ENCODE data around the gene ASPA. TPM values are rescaled to one million over a fixed set of nuclear protein-coding genes. Genes with fewer than 3 reads are reported as not detected.

ASPA gene
- total RNA-seq, 1 experiment from 2014 or later: 0.04 TPM

DNA sequence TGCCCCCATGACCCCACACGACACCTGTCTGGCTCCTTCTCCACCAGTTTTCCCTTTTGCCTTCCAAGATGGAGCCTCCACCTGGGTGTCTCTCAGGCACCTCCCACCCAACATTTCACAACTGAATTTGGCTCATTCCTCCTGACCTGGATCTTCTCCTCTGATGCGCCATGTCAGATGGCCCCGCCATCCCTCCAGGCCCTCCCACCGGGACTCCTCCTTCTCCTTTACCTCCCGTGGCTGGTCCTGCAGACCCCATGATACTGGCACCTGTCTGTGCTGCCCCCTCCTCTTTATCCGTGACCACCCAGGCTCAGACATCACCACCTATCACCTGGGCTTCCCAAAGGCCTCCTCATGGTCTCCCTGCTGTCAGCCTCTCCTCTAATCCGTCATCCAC lies 77.1 kb downstream of the ASPA start:
- POLR2A ChIA-PET: no interaction called here
- Mint-ChIP-seq H3K4me1 (no peaks in the 10 kb centered on the region), H3K27ac (no peak overlapping the region), H3K27me3 (ENCODE audit: low read depth) (no peaks in the 10 kb centered on the region), H3K9me3 (peaks cover 14% of the 10 kb centered on the region), H3K36me3 (no peaks in the 10 kb centered on the region), H3K4me3 (no peak overlapping the region)
- DNase-seq (ENCODE audit: low spot score) (no peak), ATAC-seq (no peak)
- CTCF ChIA-PET: no interaction called here
- TF ChIP-seq OVOL2 (CRISPR knock-in tag; IDR thresholded peaks at IDR 0.05; ENCODE audit: borderline replicate concordance) (no peak), CREB1 (CRISPR knock-in tag; IDR thresholded peaks at IDR 0.05) (no peak), USF1 (CRISPR knock-in tag; IDR thresholded peaks at IDR 0.05) (no peak), JAZF1 (CRISPR knock-in tag; IDR thresholded peaks at IDR 0.05) (no peak), CREM (CRISPR knock-in tag; IDR thresholded peaks at IDR 0.05) (no peak), GRHL2 (CRISPR knock-in tag; IDR thresholded peaks at IDR 0.05; ENCODE audit: insufficient replicate concordance, severe bottlenecking) (no peak), AFF4 (CRISPR knock-in tag; IDR thresholded peaks at IDR 0.05; ENCODE audit: borderline replicate concordance) (no peak), ZNF121 (CRISPR knock-in tag; IDR thresholded peaks at IDR 0.05) (no peak), ZNF671 (CRISPR knock-in tag; IDR thresholded peaks at IDR 0.05) (no peak), GTF2I (CRISPR knock-in tag; conservative IDR thresholded peaks at IDR 0.05) (no peak), NR2C2 (CRISPR knock-in tag; IDR thresholded peaks at IDR 0.05) (no peak), ZBTB43 (CRISPR knock-in tag; IDR thresholded peaks at IDR 0.05) (no peak)
- TF ChIP-seq, protein P1, sequence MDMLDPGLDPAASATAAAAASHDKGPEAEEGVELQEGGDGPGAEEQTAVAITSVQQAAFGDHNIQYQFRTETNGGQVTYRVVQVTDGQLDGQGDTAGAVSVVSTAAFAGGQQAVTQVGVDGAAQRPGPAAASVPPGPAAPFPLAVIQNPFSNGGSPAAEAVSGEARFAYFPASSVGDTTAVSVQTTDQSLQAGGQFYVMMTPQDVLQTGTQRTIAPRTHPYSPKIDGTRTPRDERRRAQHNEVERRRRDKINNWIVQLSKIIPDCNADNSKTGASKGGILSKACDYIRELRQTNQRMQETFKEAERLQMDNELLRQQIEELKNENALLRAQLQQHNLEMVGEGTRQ (CRISPR knock-in tag; IDR thresholded peaks at IDR 0.05): no peak
- TF ChIP-seq, protein P2, sequence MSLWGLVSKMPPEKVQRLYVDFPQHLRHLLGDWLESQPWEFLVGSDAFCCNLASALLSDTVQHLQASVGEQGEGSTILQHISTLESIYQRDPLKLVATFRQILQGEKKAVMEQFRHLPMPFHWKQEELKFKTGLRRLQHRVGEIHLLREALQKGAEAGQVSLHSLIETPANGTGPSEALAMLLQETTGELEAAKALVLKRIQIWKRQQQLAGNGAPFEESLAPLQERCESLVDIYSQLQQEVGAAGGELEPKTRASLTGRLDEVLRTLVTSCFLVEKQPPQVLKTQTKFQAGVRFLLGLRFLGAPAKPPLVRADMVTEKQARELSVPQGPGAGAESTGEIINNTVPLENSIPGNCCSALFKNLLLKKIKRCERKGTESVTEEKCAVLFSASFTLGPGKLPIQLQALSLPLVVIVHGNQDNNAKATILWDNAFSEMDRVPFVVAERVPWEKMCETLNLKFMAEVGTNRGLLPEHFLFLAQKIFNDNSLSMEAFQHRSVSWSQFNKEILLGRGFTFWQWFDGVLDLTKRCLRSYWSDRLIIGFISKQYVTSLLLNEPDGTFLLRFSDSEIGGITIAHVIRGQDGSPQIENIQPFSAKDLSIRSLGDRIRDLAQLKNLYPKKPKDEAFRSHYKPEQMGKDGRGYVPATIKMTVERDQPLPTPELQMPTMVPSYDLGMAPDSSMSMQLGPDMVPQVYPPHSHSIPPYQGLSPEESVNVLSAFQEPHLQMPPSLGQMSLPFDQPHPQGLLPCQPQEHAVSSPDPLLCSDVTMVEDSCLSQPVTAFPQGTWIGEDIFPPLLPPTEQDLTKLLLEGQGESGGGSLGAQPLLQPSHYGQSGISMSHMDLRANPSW (CRISPR knock-in tag; conservative IDR thresholded peaks at IDR 0.05; ENCODE audit: low read depth): no peak
- TF ChIP-seq, protein P3, sequence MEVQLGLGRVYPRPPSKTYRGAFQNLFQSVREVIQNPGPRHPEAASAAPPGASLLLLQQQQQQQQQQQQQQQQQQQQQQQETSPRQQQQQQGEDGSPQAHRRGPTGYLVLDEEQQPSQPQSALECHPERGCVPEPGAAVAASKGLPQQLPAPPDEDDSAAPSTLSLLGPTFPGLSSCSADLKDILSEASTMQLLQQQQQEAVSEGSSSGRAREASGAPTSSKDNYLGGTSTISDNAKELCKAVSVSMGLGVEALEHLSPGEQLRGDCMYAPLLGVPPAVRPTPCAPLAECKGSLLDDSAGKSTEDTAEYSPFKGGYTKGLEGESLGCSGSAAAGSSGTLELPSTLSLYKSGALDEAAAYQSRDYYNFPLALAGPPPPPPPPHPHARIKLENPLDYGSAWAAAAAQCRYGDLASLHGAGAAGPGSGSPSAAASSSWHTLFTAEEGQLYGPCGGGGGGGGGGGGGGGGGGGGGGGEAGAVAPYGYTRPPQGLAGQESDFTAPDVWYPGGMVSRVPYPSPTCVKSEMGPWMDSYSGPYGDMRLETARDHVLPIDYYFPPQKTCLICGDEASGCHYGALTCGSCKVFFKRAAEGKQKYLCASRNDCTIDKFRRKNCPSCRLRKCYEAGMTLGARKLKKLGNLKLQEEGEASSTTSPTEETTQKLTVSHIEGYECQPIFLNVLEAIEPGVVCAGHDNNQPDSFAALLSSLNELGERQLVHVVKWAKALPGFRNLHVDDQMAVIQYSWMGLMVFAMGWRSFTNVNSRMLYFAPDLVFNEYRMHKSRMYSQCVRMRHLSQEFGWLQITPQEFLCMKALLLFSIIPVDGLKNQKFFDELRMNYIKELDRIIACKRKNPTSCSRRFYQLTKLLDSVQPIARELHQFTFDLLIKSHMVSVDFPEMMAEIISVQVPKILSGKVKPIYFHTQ (CRISPR knock-in tag; IDR thresholded peaks at IDR 0.05): no peak
- TF ChIP-seq, protein P4, sequence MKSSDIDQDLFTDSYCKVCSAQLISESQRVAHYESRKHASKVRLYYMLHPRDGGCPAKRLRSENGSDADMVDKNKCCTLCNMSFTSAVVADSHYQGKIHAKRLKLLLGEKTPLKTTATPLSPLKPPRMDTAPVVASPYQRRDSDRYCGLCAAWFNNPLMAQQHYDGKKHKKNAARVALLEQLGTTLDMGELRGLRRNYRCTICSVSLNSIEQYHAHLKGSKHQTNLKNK (CRISPR knock-in tag; IDR thresholded peaks at IDR 0.05): no peak

Other genes starting within 250 kb of the ASPA start
- gene OR3A1, start 177.6 kb upstream of the ASPA start, total RNA-seq (2021): not detected in 3 replicates
- not detected in 3 replicates for gene OR3A2, start 89.7 kb upstream of the ASPA start, total RNA-seq (2021)
- not detected in 3 replicates for gene OR1E1, start 77.6 kb upstream of the ASPA start, total RNA-seq (2021)
- not detected in 3 replicates for gene OR3A3, start 64.6 kb upstream of the ASPA start, total RNA-seq (2021)
- gene OR1E2, start 42.2 kb upstream of the ASPA start, total RNA-seq (2021): not detected in 3 replicates
- gene SPATA22, start 4.2 kb upstream of the ASPA start, total RNA-seq (2021): not detected in 3 replicates
- gene TRPV3, start 81.8 kb downstream of the ASPA start, total RNA-seq (2021): 0.35 to 0.82 TPM (median 0.53 TPM) in 3 replicates
- 4.4 to 6.1 TPM (median 4.7 TPM) in 3 replicates for gene TRPV1, start 133.4 kb downstream of the ASPA start, total RNA-seq (2021)
- 29.0 to 29.3 TPM (median 29.2 TPM) in 3 replicates for gene SHPK, start 160.3 kb downstream of the ASPA start, total RNA-seq (2021)
- gene CTNS, start 160.8 kb downstream of the ASPA start, total RNA-seq (2021): 10.7 to 11.9 TPM (median 11.8 TPM) in 3 replicates
- gene TAX1BP3, start 192.6 kb downstream of the ASPA start, total RNA-seq (2021): 71.9 to 76.9 TPM (median 76.2 TPM) in 3 replicates
- gene EMC6, start 192.8 kb downstream of the ASPA start, total RNA-seq (2021): 81.2 to 89.7 TPM (median 86.0 TPM) in 3 replicates
- gene P2RX5, start 220.2 kb downstream of the ASPA start, total RNA-seq (2021): 6.4 to 9.5 TPM (median 8.8 TPM) in 3 replicates
- gene HASPIN, start 247.9 kb downstream of the ASPA start, total RNA-seq (2021): 30.0 to 30.8 TPM (median 30.4 TPM) in 3 replicates

Data from WTC11 (cell line).